ENCODE results near the gene TRAF3. TPM values are rescaled to one million over a fixed set of nuclear protein-coding genes. Genes with fewer than 3 reads are reported as not detected.

Gene TRAF3
- total and polyA plus RNA-seq, 12 donors = 2.3 to 15.6 (median 10.2) TPM

DNA sequence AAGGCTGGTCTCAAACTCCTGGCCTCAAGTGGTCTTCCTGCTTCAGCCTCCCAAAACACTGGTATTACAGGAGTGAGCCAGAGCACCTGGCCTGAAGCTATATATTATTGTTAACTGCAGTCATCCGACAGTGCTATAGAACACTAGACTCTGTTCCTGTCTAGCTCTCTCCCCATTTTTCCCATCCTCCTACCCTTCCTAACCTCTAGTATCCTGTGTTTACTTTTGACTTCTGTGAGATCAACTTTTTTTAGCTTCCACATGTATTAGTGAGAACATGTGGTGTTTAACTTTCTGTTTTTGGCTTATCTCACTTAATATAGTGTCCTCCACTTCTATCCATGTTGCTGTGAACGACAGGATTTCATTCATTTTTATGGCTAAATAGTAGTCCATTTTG, 34.7 kb downstream of the TRAF3 start:
- no peak overlapping the region for H3K4me3 ChIP-seq
- DNase-seq (no peak), ATAC-seq (no peak)
- TF ChIP-seq, protein P1, sequence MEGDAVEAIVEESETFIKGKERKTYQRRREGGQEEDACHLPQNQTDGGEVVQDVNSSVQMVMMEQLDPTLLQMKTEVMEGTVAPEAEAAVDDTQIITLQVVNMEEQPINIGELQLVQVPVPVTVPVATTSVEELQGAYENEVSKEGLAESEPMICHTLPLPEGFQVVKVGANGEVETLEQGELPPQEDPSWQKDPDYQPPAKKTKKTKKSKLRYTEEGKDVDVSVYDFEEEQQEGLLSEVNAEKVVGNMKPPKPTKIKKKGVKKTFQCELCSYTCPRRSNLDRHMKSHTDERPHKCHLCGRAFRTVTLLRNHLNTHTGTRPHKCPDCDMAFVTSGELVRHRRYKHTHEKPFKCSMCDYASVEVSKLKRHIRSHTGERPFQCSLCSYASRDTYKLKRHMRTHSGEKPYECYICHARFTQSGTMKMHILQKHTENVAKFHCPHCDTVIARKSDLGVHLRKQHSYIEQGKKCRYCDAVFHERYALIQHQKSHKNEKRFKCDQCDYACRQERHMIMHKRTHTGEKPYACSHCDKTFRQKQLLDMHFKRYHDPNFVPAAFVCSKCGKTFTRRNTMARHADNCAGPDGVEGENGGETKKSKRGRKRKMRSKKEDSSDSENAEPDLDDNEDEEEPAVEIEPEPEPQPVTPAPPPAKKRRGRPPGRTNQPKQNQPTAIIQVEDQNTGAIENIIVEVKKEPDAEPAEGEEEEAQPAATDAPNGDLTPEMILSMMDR (IDR thresholded peaks at IDR 0.05) = no peak
- intact Hi-C loops (cut with DNase I) = no loop called here
- peaks cover 0 to 5% (median 0%) of the 10 kb centered on the region in 9 donors for H3K4me1 ChIP-seq
- H3K36me3 ChIP-seq = peaks cover 0 to 6% (median 0%) of the 10 kb centered on the region in 9 donors
- H3K27me3 ChIP-seq = no peaks in the 10 kb centered on the region
- peaks cover 0 to 3% (median 0%) of the 10 kb centered on the region in 11 donors for H3K9me3 ChIP-seq
- H3K27ac ChIP-seq = no peak overlapping the region
- 77 to 78% methylated on average over 2 of the region's 2 CpGs for WGBS, 2 donors

- no peak overlapping the region for H3K27ac ChIP-seq
- TF ChIP-seq, protein P1 (IDR thresholded peaks at IDR 0.05) = no peak
- H3K9me3 ChIP-seq = peaks cover 0 to 3% (median 0%) of the 10 kb centered on the region in 11 donors
- WGBS, 2 donors = 95 to 99% methylated on average over 5 of the region's 5 CpGs
- peaks cover 0 to 7% (median 0%) of the 10 kb centered on the region in 9 donors for H3K4me1 ChIP-seq
- DNase-seq = no peak
- H3K36me3 ChIP-seq = peaks cover 0 to 6% (median 0%) of the 10 kb centered on the region in 9 donors
- intact Hi-C loops (cut with DNase I) = no loop called here
- H3K27me3 ChIP-seq = no peaks in the 10 kb centered on the region
- no peak for ATAC-seq
- H3K4me3 ChIP-seq = no peak overlapping the region
Observed at GRCh38 chr14:102813691-102814090, 36.4 kb downstream of the TRAF3 start.

DNA sequence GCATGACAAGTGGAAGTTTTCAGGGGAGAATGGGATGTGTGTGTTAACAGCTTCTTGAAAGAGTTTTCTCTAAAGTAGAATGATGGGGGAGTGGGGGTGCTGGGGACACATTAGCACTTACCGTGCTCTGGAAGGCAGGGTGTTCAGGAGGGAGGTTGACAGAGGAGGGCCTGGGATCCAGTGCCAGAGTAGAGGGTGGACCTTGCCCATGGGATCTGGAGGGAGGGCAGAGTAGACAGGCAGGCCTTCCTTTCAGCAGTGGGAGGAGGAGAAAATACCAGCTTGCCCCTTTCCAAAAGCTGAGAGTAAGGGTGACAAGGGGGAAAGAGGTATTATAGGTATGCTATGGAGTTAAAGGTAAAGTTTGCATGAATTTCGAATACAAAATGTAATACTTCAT, 40.1 kb downstream of the TRAF3 start:
- intact Hi-C loops (cut with DNase I) = no loop called here
- Histone ChIP-seq H3K27me3 (no peaks in the 10 kb centered on the region), H3K9me3 (peaks cover 0 to 3% (median 0%) of the 10 kb centered on the region in 11 donors), H3K4me1 (peaks cover 0 to 19% (median 0%) of the 10 kb centered on the region in 9 donors), H3K4me3 (no peak overlapping the region), H3K27ac (no peak overlapping the region), H3K36me3 (peaks cover 0 to 6% (median 0%) of the 10 kb centered on the region in 9 donors)
- TF ChIP-seq, protein P1 (IDR thresholded peaks at IDR 0.05) = no peak
- DNase-seq = no peak
- no peak for ATAC-seq
- WGBS, 2 donors = 91% methylated on average over 2 of the region's 2 CpGs

DNA sequence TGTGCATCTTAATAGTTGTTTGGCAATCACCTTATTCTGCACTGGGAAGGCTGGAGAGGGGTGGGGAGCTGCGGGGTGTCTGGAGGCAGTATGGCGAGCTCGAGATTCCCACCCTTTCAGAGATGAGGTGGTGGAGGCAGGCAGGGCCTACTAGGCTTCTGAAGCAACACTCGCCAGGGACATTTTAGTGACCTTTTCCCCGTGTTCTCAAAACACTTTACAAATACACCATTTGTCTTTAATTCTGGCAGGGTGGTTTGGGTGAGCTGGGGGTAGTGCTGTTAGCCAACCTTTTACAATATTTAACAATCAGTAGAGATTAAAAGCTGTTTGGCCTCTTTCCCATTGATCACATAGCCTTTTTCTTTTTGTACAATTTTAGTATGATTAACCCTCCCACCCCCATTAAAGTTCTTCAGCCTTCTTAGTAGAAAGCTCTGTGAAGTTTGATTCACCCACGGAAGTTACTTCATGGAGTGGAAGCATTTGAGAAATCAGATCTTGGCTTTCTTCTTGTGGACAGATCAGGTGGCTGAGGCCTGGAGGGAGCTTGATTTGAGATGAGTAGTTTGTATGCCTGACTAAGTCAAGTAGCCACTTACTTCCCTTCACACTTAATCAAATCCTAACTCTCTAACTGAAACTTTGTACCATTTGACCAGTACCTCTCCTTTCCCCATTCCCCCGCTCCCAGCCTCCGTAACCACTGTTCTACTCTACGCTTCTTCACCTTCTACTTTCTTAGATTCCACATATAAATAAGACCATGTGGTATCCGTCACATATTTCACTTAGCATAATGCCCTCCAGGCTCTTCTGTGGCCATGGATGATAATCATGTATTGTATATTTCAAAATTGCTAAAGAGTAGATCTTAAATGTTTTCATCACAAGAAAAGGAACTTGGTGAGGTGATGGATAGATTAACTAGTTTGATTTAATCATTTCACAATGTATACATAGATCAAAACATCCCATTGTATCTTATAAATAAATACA, 41.0 kb downstream of the TRAF3 start:
- DNase-seq (no peak), ATAC-seq (no peak)
- Histone ChIP-seq H3K27ac (no peak overlapping the region), H3K4me1 (peaks cover 0 to 19% (median 0%) of the 10 kb centered on the region in 9 donors), H3K36me3 (peaks cover 0 to 6% (median 0%) of the 10 kb centered on the region in 9 donors), H3K4me3 (no peak overlapping the region), H3K9me3 (peaks cover 0 to 3% (median 0%) of the 10 kb centered on the region in 11 donors), H3K27me3 (no peaks in the 10 kb centered on the region)
- intact Hi-C loops (cut with DNase I) = no loop called here
- WGBS, 2 donors = 93 to 96% methylated on average over 10 of the region's 10 CpGs
- TF ChIP-seq, protein P1 (IDR thresholded peaks at IDR 0.05) = no peak
